ENCODE results near the gene ZNF274.
"Not testable (repeated sequence)": the region's sequence is repeated elsewhere in the genome, so short reads cannot be mapped to it uniquely, and the experiment has no call there.

Gene ZNF274

DNA sequence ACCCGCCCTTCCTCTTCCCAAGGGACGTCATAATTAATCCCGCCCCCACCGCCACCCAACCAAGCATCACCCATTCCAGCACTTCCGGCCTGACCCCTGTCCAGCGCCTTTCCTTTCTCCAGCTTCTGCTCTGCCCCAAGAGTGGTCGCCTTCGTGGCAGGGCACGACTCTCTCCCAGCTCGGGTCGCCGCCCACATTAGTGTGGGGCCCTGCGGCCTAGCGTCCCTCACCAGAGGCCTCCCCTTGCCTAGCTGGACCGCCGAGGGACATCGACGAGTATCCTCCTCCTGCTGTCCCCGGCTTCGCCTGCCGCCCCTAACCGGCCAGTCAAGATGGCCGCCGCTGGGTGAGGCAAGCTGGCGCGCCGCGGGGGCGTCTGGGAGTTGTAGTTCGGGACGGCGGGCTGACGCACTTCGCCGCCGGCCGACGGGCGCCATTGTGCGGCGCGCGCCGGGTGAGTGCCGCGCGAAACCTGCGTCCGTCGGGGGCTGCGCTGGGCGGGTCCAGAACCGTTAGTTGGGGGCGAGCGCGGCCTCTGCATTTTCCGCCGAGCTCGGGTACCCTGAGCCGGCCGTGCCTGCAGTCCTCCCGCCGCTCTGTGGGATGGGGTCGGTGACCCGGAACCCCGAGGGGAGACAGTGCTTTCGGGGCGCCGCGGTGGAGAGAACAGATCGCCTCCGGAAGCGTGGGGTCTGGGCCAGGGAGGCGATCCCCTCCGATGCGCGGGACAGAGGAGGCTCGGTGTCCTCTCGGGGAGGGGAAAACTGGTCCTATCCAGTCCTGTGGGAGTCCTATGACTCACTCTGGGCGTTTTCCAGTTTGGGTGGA lies at the start of gene ZNF274:
Gene ZNF274 (plus strand): TSS at position 73 of the 828 bp plus-strand sequence. CDS start 905 bp downstream, outside the sequence.
- DNase-seq (ENCODE audit: low read depth) = peak; percentile 85

DNA sequence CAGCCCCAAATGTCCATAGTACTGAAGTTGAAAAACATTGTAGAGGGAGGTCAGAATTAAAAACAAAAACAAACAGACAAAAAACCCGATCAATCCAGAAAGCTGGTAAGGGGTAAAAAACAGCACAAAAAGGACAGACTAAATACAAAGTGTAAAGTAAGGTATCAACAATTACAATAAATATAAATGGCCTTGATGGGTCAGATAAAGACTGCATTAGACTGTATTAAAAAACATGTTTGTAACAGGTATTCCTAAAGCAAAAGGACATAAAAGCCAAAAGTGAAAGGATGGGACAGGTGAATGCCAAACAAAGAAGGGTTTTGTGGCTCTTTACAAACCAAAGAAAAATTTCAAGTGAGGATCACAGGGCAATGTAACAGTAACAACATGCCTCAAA lies 48.6 kb upstream of the ZNF274 start:
- no peak for DNase-seq (ENCODE audit: low read depth)

DNA sequence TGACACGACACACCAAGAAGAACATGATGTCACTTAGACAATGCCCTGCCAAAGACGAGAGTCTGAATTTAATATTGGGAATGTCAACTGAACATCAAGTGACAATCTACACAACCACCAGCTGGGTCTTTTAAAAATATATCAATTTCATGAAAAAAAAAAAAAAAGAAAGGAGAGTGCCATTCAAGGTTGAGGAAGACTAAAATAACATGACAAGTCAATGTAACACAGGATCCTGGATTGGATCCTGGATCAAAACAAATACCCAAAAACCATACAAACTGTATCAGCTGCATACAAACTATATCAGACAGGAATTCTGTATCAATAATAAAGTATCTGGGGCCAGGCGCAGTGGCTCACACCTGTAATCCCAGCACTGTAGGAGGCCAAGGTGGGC lies 37.0 kb upstream of the ZNF274 start:
- no peak for DNase-seq (ENCODE audit: low read depth)

DNA sequence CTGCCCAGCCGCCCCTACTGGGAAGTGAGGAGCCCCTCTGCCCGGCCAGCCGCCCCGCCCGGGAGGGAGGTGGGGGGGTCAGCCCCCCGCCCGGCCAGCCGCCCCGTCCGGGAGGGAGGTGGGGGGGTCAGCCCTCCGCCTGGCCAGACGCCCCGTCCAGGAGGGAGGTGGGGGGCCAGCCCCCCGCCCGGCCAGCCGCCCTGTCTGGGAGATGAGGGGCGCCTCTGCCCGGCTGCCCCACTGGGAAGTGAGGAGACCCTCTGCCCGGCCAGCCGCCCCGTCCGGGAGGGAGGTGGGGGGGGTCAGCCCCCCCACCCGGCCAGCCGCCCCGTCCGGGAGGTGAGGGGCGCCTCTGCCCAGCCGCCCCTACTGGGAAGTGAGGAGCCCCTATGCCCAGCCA lies 35.4 kb upstream of the ZNF274 start:
- DNase-seq (ENCODE audit: low read depth) = not testable (repeated sequence)

DNA sequence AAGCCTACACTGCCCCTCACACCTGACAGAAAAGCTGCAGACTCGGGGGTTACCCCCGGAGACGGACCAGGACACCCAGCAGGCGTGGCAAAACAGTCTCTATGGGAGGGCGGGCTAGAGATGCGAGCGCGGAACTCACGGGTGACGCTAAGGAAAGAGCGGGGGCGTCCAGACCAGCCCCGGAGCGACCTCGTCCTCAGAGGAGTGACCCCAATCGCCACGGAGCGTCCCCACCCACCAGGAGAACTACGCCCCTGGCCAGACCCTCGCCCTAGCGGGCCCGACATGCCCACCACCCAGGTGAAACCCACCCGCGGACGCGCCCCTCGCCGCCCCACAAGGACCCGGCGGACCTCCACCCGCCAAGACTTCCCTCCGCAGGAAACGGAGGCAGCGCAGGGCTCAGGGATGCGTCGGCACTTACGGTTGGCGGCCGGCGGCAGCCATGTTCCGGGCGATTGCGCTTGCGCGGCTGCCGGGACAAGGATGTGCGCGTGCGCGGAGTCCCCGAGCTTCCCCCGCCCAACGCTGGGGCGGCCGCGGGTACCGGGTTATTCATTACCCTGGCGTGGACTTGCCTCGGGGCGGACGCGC lies 32.4 kb upstream of the ZNF274 start, which contains the start of gene ZNF329:
Gene ZNF329 (minus strand): TSS at position 462 of the 594 bp plus-strand sequence. CDS start 21,286 bp downstream, outside the sequence.
- DNase-seq (ENCODE audit: low read depth) = peak; percentile 98

DNA sequence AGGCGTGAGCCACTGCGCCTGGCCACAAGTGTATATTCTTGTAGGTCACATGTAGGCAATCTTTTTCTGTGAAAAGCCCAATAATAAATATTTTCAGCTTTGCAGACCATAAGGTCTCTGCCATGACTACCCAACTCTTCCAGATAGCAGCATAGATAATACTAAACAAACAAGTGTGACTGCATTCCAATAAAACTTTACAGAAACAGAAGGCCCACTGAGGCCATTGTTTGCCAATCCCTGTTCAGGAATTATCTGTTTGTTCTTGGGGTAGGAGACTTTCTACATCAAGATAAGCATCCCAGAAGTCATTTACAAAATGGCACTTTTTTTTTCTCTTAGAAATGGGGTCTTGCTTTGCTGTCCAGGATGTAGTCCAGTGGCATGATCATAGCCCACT lies 29.5 kb upstream of the ZNF274 start:
- no peak for DNase-seq (ENCODE audit: low read depth)

DNA sequence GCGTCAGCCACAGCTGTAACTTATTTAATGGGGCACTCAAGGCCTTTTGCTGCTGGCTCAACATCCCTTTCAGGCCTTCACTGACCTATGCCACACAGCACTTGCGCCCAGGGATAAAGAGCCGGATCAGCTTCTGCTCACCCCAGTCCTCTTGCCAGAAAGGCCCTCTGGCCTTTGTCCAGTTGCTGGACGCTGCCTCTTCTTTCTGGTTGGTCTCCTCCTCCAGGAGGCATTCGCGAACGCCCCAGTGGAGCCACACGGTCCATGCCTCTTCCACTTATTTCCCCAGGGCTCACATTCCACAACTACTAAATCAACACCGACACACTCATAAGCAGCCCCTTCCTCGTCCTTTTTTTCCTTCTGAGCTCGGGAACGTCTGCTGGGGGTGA lies 28.6 kb upstream of the ZNF274 start:
- no peak for DNase-seq (ENCODE audit: low read depth)

DNA sequence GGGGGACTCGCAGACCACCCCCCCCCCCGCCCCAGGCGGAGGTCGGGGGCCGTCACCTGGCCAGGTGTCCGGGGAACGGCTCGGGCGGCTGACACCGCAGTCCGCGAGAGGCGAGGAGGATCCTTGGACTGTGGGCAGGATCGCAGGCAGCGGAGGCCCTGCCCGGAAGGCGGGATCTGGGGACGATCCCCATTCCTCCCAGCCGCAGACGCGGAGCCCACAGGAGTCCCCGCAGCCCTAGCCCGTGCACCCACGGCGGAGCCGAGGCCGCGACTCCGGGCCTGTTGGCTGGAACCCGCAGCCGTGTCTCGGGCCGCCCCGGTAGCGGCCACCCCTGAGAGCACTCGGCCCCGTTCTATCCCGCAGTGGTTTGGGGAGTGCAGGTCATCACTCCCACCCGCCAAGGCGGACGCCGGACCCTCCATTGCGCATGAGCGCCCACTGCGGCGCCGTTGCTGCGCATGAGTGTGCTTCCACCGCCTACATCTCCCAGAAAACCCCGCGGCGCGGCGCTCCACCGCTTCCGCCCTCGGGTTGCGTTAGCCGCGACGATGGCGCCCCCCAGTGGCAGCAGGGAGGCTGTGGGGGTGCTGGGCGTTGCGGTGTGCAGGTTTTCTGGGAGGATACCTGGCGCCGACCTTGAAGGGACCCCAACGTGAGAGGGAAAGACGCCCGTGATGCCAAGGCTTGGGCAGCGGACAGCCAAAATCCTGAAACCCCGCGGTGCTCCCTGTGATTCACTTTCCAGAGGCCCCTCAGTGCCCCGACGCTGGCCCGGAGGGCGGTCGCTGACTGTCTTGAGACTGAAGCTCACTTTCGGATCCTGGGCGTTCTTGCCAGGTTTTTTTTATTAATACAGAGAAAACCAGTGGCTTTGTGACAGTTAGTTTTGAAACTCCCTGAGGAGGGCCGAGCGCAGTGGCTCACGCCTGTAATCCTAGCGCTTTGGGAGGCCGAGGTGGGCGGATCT lies 27.9 kb upstream of the ZNF274 start:
- peak; percentile 100 for DNase-seq (ENCODE audit: low read depth)

DNA sequence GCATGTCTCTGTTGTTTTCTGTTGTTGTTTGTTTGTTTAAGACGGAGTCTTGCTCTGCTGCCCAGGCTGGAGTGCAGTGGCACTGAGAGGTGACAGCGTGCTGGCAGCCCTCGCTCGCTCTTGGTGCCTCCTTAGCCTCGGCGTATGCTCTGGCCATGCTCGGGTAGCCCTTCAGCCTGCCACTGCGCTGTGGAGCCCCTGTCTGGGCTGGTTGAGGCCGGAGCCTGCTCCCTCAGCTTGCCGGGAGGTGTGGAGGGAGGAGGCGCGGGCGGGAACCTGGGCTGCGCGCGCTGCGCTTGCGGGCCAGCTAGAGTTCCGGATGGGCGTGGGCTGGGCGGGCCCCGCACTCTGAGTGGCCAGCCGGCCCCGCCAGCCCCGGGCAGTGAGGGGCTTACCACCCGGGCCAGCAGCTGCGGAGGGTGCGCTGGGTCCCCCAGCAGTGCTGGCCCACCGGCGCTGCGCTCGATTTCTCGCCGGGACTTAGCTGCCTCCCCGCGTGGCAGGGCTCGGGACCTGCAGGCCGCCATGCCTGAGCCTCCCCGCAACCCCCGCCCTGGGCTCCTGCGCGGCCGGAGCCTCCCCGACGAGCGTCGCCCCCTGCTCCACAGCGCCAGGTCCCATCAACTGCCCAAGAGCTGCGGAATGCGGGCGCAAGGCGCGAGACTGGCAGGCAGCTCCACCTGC lies 25.7 kb upstream of the ZNF274 start:
- no peak for DNase-seq (ENCODE audit: low read depth)

DNA sequence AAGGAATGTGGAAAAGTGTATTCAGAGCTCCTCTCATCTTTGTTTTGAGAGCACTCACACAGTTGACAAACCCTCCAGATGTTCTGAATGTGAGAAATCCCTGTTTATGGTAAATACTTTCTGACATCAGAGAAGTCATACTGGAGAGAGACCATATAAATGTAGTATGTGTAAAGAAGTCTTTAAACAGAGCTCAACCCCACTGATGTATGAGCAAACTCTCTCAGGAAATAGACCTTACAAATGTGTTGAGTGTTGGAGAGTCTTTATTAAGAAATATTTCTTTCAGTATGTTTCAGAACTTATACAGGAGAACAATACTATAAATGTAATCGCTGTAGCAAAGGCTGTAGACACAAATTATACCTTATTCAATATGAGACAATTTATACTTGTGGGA lies 16.6 kb upstream of the ZNF274 start:
- DNase-seq (ENCODE audit: low read depth) = no peak

DNA sequence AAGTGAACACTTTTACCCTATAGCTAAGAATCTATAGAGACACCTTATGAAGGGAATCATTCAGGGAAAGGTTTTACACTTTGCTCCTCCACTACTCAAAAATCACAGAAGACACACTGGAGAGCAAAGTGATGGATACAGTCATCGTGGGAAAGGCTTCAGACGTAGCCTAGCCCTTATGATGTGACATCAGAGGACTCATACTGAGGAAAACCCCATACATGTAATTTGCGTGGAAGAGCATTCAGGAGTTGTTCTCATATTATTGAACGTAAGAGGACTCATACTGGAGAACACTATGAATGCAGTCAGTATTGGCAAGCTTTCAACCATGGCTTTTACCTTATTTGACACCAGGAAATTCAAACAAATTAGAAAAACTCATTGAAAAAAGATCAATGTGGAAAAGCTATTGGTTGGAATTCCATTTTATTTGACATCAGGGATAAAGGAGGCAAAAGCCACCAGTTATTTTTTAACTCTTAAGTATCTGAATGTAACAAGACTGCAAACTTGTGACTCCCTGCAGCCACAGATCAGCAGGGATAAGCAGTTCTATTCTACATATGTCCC lies 16.1 kb upstream of the ZNF274 start:
- no peak for DNase-seq (ENCODE audit: low read depth)

DNA sequence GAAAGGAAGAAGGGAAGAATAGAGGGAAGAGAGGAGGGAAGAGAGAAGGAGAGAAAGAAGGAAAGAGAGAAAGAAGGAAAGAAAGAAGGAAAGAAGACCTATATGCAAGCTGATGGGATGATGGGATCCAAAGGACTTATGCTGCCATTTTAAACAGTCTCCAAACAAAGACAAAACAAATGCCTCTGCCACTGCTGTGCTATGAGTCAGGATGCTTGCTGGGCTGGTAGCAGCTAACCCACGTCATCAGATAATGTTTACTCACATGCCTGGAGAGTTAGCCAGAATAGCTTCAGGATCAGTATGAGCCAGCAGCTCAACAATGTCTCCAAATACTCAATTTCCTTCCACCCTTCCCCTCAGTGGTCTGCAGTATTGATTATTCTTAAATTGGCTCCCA lies 12.0 kb upstream of the ZNF274 start:
- DNase-seq (ENCODE audit: low read depth) = no peak

DNA sequence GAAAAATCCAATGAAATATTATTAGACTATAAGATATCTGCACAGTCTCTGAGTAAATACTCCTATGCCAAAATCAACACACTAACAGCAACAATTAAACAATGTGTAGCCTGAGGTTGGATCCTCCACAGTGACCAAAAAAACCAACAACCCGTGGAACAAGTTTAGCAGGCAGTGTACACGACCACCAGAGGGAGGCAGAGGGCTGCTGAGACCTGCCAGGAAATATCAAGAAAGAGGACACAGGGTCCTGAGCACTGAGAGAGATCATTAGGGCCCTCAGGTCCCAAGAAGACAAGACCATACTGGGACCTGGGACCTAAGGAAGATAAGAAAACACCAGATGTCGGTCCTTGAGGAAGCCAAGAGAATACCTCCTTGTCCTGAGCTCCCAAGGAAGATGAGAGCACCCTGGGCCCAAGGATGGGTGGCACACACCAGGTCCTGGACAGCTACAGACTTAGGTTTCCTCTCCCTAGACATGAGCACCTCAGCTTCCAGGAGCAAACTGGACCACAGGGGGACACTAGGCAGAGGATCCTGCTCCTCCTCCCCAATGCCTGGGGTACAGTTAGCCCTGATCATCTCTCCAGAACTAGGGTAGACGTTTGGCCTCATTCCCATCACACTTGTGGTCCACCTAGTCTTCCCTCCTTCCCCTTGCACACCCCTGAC lies 822 bp upstream of the ZNF274 start:
- no peak for DNase-seq (ENCODE audit: low read depth)

DNA sequence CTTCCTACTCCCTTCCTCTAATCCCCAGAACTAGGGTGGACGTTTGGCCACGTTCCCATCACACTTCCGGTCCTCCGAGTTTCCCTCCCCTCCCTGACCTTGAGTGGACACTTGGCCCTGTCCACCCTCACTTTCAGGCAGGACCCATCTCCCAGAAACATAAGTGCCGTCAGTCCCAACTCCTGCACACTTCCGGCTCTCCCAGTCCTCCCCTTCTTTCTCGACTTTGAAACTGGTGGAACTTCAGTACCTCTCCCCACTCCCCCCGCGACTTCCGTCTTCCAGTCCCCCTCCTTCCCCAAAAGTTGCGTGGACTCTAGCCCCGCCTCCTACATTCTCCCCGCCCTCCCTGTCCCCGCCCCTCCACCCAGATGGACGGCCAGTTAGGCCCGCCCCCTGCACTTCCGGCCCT lies 278 bp upstream of the ZNF274 start:
- no peak for DNase-seq (ENCODE audit: low read depth)

DNA sequence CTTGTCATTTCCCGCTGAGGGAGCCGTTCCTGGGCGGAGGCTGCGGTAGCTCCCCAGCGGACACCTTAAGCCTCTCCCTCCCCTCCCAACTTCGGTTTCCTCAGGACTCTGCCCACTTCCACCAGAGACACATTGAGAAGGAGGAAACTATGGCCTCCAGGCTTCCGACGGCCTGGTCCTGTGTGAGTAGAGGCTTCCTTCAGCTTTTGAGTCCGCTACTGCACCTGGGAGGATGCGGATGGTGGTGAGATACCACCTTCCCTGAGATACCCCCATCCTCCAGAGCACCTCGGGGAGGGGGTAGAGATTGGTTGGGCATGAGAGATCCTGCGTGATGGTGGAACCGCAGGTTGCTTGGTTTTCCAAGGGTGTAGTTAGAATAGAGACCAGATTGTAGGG lies 955 bp downstream of the ZNF274 start:
- DNase-seq (ENCODE audit: low read depth) = no peak

DNA sequence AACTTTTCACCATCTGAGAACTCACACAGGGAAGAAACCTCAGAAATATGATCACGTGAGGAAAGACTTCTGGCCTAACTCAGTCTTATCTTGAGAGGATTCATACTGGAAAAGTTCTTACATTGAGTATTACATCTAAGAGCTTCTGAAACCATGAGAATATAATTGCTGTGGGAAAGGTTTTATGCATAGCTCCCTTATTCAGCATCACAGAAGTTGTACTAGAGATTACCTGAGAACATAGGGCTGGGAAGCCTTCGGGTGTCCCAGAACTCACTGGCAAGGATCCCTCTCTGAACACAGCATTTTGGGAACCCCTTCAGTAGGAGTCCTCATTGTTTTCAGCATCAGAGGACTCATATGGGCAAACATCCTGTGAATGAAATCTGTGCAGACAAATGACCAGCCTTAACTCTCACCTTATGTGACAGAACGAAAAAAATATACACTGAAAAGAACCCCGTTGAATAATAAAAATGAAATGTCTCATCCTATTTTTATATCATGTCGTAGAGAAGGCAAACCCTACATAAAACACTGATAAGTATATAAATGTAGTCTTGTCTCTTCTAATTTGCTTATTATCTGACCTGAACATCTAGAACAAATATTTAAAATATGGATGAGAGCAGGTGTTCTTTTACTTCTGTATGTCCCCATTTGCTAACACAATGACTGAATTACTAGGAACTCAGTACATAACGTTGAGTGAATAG lies 14.2 kb downstream of the ZNF274 start:
- no peak for DNase-seq (ENCODE audit: low read depth)

DNA sequence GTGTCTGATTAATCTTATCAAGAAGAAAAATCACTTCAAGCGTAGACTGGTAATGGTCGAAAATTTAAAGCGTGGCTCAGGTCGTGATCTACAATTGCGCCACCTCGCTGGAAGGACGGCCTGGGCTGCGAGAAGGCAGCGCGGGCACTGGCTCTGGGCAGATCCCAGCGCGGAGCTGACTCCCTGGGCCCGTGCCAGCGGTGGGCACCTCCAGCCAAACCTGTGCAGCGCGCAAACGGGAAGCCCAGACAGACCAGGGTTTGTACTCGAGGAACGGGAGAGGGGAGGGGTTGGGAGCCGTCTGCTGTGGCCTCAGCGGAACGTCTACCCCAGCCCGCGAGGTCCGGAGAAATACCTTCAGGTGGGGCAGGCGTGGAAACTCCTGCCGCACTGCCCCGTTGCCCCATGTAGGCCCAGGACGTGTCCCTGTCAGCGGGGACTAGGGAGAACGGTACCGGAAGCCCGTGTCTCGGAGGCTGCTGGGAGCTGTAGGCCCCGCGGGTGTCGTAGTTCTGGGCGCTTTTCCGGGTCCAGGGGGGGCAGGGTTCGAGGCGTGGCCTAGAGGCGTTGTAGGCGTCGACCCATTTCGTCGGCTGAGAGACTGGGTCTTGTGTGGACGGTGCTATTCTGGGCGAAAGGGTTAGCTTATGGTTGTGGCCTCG lies 21.1 kb downstream of the ZNF274 start:
- DNase-seq (ENCODE audit: low read depth) = no peak

DNA sequence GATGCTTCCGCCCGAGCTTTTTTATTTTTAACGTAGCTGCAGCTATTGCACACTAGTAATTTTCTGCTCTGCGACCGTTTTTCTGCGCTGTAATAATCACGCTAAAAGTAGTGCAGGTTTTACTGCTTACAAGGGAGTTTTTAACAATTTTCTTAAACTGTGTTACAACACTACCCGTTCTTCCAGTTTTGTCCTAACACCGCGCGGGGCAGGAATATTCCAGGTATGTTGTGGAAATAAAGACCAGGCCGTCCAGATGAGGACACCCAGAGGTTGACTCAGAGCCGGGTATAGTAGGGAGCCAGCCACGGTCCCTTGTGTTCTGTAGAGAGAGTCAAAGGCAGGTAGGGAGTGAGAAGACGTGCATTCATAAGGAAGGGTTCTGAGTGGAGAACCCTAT lies 21.7 kb downstream of the ZNF274 start:
- DNase-seq (ENCODE audit: low read depth) = no peak

DNA sequence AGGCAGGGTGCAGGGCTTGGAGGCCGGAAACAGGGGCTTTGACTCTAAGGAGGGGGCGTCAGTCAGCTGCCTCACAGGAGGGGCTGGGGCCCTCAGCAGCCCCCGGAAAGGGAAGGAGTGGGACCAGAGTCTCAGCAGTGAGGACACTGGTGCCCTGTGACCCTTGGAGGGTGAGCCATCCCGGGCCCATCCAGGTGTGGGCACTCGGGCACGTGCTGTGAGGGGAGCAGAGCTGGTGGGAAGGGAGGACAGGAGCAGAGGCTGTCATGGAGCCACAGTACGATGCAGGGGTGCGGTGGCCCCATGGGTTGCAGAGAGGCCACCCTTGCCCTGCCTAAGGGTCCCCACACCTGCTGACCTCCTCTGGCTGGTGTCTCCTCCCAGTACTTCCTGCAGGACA lies 26.7 kb downstream of the ZNF274 start:
- DNase-seq (ENCODE audit: low read depth) = no peak
